ENCODE measurements around the gene ERVFRD-1. TPM values are rescaled to one million over a fixed set of nuclear protein-coding genes. Genes with fewer than 3 reads are reported as not detected.
A peak's percentile ranks its signal among the peaks of the same experiment; 100 is the strongest.

The ERVFRD-1 gene
- total and polyA plus RNA-seq, 2 of the 13 experiments (the other 11 are each of a cell fraction or from before 2014, with no cell fraction given) = not detected

GRCh38 chr6:11055127-11055627 is 56.3 kb downstream of the ERVFRD-1 start (continued):
- no peak for TF ChIP-seq MTERF4 (CRISPR knock-in tag; IDR thresholded peaks at IDR 0.05)
- no peak for TF ChIP-seq ZNF776 (CRISPR knock-in tag; IDR thresholded peaks at IDR 0.05)
- no peak for TF ChIP-seq HNRNPL (IDR thresholded peaks at IDR 0.05; ENCODE audit: low read depth, low read length)
- TF ChIP-seq WIZ (CRISPR knock-in tag; IDR thresholded peaks at IDR 0.05) = no peak
- no peak for TF ChIP-seq ZSCAN25 (CRISPR knock-in tag; IDR thresholded peaks at IDR 0.05)
- no peak; the same call in 1 of the 2 replicates for TF ChIP-seq POGZ (CRISPR knock-in tag; IDR thresholded peaks at IDR 0.05)
- TF ChIP-seq ATF6 (CRISPR knock-in tag; conservative IDR thresholded peaks at IDR 0.05) = no peak
- no peak for TF ChIP-seq PHF8 (CRISPR knock-in tag; IDR thresholded peaks at IDR 0.05)
- TF ChIP-seq SOX13 (IDR thresholded peaks at IDR 0.05) = no peak
- TF ChIP-seq SOX13 (CRISPR knock-in tag; conservative IDR thresholded peaks at IDR 0.05 in 1 of 2, IDR thresholded peaks at IDR 0.05 in 1 of 2) = peak in 1 of 2 experiments; percentile 78; a peak in 2 of 4 replicates
- TF ChIP-seq ZMAT3 (CRISPR knock-in tag; conservative IDR thresholded peaks at IDR 0.05) = no peak
- no peak for TF ChIP-seq ZNF260 (CRISPR knock-in tag; IDR thresholded peaks at IDR 0.05; ENCODE audit: borderline replicate concordance, low read depth)
- no peak for TF ChIP-seq KLF12 (CRISPR knock-in tag; IDR thresholded peaks at IDR 0.05; ENCODE audit: borderline replicate concordance)
- TF ChIP-seq CEBPZ (IDR thresholded peaks at IDR 0.05; ENCODE audit: low read length) = no peak
- TF ChIP-seq SALL1 (CRISPR knock-in tag; IDR thresholded peaks at IDR 0.05) = no peak
- peak; percentile 81 for TF ChIP-seq CEBPG (CRISPR knock-in tag; IDR thresholded peaks at IDR 0.05)
- TF ChIP-seq NR2C2 (CRISPR knock-in tag; IDR thresholded peaks at IDR 0.05; ENCODE audit: borderline replicate concordance) = peak; percentile 90
- no peak for TF ChIP-seq ZNF691 (CRISPR knock-in tag; IDR thresholded peaks at IDR 0.05; ENCODE audit: borderline replicate concordance, low read depth)
- TF ChIP-seq CHD2 (IDR thresholded peaks at IDR 0.05; ENCODE audit: low read depth, low read length) = no peak
- peak; percentile 11; the same call in 1 of the 2 replicates for TF ChIP-seq FOXO1 (CRISPR knock-in tag; IDR thresholded peaks at IDR 0.05)
- no peak; the same call in 1 of the 2 replicates for TF ChIP-seq ARNT2 (CRISPR knock-in tag; IDR thresholded peaks at IDR 0.05; ENCODE audit: low read depth)
- TF ChIP-seq CENPBD1 (CRISPR knock-in tag; IDR thresholded peaks at IDR 0.05; ENCODE audit: borderline replicate concordance, low read depth) = no peak
- no peak for TF ChIP-seq E2F5 (CRISPR knock-in tag; conservative IDR thresholded peaks at IDR 0.05)

Data from HepG2 (cell line).